ENCODE data around the gene EYS. TPM values are rescaled to one million over a fixed set of nuclear protein-coding genes. Genes with fewer than 3 reads are reported as not detected.

The EYS gene
- total and polyA plus RNA-seq, 2 of the 13 experiments (the other 11 are each of a cell fraction or from before 2014, with no cell fraction given), result 0.04 to 0.07 TPM

- TF ChIP-seq, protein P1, sequence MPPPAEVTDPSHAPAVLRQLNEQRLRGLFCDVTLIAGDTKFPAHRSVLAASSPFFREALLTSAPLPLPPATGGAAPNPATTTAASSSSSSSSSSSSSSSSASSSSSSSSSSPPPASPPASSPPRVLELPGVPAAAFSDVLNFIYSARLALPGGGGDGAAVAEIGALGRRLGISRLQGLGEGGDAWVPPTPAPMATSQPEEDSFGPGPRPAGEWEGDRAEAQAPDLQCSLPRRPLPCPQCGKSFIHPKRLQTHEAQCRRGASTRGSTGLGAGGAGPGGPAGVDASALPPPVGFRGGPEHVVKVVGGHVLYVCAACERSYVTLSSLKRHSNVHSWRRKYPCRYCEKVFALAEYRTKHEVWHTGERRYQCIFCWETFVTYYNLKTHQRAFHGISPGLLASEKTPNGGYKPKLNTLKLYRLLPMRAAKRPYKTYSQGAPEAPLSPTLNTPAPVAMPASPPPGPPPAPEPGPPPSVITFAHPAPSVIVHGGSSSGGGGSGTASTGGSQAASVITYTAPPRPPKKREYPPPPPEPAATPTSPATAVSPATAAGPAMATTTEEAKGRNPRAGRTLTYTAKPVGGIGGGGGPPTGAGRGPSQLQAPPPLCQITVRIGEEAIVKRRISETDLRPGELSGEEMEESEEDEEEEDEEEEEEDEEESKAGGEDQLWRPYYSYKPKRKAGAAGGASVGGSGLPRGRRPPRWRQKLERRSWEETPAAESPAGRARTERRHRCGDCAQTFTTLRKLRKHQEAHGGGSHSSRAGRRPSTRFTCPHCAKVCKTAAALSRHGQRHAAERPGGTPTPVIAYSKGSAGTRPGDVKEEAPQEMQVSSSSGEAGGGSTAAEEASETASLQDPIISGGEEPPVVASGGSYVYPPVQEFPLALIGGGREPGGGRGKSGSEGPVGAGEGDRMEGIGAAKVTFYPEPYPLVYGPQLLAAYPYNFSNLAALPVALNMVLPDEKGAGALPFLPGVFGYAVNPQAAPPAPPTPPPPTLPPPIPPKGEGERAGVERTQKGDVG (CRISPR knock-in tag; IDR thresholded peaks at IDR 0.05; ENCODE audit: borderline replicate concordance), result no peak
- no peak for TF ChIP-seq ZFYVE20 (CRISPR knock-in tag; IDR thresholded peaks at IDR 0.05; ENCODE audit: borderline replicate concordance, low read depth)
- TF ChIP-seq, protein P2, sequence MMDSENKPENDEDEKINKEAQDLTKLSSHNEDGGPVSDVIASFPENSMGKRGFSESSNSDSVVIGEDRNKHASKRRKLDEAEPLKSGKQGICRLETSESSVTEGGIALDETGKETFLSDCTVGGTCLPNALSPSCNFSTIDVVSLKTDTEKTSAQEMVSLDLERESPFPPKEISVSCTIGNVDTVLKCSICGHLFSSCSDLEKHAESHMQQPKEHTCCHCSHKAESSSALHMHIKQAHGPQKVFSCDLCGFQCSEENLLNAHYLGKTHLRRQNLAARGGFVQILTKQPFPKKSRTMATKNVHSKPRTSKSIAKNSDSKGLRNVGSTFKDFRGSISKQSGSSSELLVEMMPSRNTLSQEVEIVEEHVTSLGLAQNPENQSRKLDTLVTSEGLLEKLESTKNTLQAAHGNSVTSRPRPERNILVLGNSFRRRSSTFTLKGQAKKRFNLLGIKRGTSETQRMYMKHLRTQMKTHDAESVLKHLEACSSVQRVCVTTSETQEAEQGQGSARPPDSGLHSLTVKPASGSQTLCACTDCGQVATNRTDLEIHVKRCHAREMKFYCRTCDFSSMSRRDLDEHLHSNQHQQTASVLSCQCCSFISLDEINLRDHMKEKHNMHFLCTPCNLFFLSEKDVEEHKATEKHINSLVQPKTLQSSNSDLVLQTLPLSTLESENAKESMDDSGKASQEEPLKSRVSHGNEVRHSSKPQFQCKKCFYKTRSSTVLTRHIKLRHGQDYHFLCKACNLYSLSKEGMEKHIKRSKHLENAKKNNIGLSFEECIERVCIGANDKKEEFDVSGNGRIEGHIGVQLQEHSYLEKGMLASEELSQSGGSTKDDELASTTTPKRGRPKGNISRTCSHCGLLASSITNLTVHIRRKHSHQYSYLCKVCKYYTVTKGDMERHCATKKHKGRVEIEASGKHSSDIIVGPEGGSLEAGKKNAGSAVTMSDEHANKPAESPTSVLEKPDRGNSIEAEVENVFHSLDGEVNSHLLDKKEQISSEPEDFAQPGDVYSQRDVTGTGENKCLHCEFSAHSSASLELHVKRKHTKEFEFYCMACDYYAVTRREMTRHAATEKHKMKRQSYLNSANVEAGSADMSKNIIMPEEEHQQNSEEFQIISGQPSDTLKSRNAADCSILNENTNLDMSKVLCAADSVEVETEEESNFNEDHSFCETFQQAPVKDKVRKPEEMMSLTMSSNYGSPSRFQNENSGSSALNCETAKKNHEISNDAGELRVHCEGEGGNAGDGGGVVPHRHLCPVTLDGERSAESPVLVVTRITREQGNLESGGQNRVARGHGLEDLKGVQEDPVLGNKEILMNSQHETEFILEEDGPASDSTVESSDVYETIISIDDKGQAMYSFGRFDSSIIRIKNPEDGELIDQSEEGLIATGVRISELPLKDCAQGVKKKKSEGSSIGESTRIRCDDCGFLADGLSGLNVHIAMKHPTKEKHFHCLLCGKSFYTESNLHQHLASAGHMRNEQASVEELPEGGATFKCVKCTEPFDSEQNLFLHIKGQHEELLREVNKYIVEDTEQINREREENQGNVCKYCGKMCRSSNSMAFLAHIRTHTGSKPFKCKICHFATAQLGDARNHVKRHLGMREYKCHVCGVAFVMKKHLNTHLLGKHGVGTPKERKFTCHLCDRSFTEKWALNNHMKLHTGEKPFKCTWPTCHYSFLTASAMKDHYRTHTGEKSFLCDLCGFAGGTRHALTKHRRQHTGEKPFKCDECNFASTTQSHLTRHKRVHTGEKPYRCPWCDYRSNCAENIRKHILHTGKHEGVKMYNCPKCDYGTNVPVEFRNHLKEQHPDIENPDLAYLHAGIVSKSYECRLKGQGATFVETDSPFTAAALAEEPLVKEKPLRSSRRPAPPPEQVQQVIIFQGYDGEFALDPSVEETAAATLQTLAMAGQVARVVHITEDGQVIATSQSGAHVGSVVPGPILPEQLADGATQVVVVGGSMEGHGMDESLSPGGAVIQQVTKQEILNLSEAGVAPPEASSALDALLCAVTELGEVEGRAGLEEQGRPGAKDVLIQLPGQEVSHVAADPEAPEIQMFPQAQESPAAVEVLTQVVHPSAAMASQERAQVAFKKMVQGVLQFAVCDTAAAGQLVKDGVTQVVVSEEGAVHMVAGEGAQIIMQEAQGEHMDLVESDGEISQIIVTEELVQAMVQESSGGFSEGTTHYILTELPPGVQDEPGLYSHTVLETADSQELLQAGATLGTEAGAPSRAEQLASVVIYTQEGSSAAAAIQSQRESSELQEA (CRISPR knock-in tag; IDR thresholded peaks at IDR 0.05; ENCODE audit: not compliant biosample characterization), result no peak
- TF ChIP-seq HNRNPH1 (optimal IDR thresholded peaks at IDR 0.05; ENCODE audit: low read depth, low read length), result no peak
- TF ChIP-seq ZNF605 (CRISPR knock-in tag; IDR thresholded peaks at IDR 0.05), result no peak
- TF ChIP-seq ZNF230 (CRISPR knock-in tag; IDR thresholded peaks at IDR 0.05), result no peak
- no peak for TF ChIP-seq ZNF7 (CRISPR knock-in tag; IDR thresholded peaks at IDR 0.05)
Observed at GRCh38 chr6:64429926-64430325, 1277.1 kb downstream of the EYS start (continued).

Measured in HepG2 (cell line).